ENCODE measurements around the gene CPNE5. TPM values are rescaled to one million over a fixed set of nuclear protein-coding genes. Genes with fewer than 3 reads are reported as not detected.

CPNE5 gene
- total RNA-seq, 4 donors from 2014 or later, result 1.1 to 4.6 (median 2.9) TPM

DNA sequence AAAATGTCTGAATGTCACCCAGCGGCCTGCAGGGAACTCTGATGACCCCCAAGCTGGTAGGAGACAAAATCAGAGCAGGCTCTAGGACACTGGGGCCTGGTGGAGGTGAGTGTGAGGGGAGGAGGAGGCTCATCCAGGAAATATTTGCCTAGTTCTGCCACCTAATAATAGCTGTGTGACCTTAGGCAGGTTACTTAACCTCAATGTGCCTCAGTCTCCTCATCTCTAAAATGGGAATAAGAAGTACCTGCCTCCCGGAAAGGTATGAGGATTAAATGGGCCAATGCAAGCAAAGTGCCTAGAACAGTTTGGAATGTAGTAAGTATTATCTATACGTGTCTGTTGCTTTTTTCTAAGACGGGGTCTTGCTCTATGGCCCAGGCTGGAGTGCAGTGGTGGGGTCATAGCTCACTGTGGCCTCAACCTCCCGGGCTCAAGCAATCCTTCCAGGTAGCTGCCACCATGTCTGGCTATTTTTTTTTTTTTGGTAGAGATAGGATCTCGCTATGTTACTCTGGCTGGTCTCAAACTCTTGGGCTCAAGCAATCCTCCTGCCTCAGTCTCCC lies 81.2 kb downstream of the CPNE5 start:
- intact Hi-C loops (cut with DNase I), result loop anchor here (5.0 to 10.0 kb wide), 3 partner anchors 36 to 333 kb away; no protein-coding TSS in a partner anchor
- TF ChIP-seq, protein P1, sequence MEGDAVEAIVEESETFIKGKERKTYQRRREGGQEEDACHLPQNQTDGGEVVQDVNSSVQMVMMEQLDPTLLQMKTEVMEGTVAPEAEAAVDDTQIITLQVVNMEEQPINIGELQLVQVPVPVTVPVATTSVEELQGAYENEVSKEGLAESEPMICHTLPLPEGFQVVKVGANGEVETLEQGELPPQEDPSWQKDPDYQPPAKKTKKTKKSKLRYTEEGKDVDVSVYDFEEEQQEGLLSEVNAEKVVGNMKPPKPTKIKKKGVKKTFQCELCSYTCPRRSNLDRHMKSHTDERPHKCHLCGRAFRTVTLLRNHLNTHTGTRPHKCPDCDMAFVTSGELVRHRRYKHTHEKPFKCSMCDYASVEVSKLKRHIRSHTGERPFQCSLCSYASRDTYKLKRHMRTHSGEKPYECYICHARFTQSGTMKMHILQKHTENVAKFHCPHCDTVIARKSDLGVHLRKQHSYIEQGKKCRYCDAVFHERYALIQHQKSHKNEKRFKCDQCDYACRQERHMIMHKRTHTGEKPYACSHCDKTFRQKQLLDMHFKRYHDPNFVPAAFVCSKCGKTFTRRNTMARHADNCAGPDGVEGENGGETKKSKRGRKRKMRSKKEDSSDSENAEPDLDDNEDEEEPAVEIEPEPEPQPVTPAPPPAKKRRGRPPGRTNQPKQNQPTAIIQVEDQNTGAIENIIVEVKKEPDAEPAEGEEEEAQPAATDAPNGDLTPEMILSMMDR (IDR thresholded peaks at IDR 0.05), result no peak
- TF ChIP-seq POLR2A (IDR thresholded peaks at IDR 0.05), result no peak

DNA sequence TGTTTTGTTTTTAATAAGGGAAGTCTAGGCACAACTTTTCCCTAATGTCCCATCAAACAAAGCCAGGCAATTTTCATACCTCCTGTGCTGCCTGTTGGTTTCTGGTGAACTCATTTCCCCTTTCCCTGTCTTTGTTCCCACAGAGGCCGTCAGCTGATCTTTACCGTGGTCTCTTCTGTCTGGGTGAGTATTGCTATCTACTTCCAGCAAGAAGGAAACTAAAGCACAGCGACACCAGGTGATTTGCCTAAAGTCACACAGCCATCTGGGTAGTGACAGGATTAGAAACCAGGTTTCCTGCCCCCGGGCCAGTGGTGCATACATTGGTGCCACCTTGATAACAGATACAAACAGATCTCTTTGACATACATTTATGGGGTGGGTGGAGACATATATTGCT lies 82.0 kb downstream of the CPNE5 start:
- Histone ChIP-seq H3K27ac (no peak overlapping the region), H3K4me1 (peaks cover 17 to 19% of the 10 kb centered on the region in 2 donors), H3K4me3 (replicated peaks in 1 of 3) (no peak overlapping the region), H3K36me3 (no peaks in the 10 kb centered on the region), H3K27me3 (no peaks in the 10 kb centered on the region), H3K9me3 (no peaks in the 10 kb centered on the region)
- DNase-seq, result no peak
- WGBS, 2 donors, result 67 to 83% methylated on average over 4 of the region's 4 CpGs
- TF ChIP-seq POLR2A (IDR thresholded peaks at IDR 0.05), result no peak
- TF ChIP-seq, protein P1 (IDR thresholded peaks at IDR 0.05), result no peak
- intact Hi-C loops (cut with DNase I), result loop anchor here (5.0 to 10.0 kb wide), 3 partner anchors 35 to 332 kb away; no protein-coding TSS in a partner anchor

More for the DNA sequence above, 81.2 kb downstream of the CPNE5 start:
- Histone ChIP-seq H3K4me1 (peaks cover 9 to 12% of the 10 kb centered on the region in 2 donors), H3K36me3 (no peaks in the 10 kb centered on the region), H3K4me3 (replicated peaks in 1 of 3) (no peak overlapping the region), H3K9me3 (no peaks in the 10 kb centered on the region), H3K27me3 (no peaks in the 10 kb centered on the region), H3K27ac (no peak overlapping the region)
- DNase-seq, result no peak
- WGBS, 2 donors, result 80 to 97% methylated on average over 6 of the region's 6 CpGs

DNA sequence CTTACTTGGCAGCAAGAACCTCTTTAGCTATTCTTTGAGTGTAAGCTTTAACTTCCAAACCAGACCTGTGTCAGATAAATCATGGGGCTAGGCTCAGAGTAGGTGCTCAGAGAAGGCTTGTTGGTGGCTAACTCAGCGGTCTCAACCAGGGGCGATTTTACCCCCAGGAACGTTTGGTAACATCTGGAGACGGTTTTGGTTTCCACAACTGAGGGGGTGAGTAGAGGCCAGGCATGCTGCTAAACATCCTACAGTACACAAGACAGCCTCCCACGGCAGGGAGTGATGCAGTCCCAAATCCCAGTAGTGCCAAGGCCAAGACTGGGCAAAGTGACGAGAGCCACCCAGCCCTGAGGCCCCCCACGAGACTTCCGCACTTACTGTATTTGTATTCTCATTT lies 82.5 kb downstream of the CPNE5 start:
- H3K9me3 ChIP-seq, result no peaks in the 10 kb centered on the region
- intact Hi-C loops (cut with DNase I), result loop anchor here (5.0 to 10.0 kb wide), 3 partner anchors 34 to 332 kb away; no protein-coding TSS in a partner anchor
- TF ChIP-seq, protein P1 (IDR thresholded peaks at IDR 0.05), result no peak
- no peak for TF ChIP-seq POLR2A (IDR thresholded peaks at IDR 0.05)
- H3K4me1 ChIP-seq, result peaks cover 21 to 23% of the 10 kb centered on the region in 2 donors
- H3K27ac ChIP-seq, result no peak overlapping the region
- no peaks in the 10 kb centered on the region for H3K36me3 ChIP-seq
- 84 to 87% methylated on average over 7 to 8 of the region's 8 CpGs for WGBS, 2 donors
- H3K27me3 ChIP-seq, result no peaks in the 10 kb centered on the region
- no peak overlapping the region for H3K4me3 ChIP-seq (replicated peaks in 1 of 3)
- DNase-seq, result no peak

DNA sequence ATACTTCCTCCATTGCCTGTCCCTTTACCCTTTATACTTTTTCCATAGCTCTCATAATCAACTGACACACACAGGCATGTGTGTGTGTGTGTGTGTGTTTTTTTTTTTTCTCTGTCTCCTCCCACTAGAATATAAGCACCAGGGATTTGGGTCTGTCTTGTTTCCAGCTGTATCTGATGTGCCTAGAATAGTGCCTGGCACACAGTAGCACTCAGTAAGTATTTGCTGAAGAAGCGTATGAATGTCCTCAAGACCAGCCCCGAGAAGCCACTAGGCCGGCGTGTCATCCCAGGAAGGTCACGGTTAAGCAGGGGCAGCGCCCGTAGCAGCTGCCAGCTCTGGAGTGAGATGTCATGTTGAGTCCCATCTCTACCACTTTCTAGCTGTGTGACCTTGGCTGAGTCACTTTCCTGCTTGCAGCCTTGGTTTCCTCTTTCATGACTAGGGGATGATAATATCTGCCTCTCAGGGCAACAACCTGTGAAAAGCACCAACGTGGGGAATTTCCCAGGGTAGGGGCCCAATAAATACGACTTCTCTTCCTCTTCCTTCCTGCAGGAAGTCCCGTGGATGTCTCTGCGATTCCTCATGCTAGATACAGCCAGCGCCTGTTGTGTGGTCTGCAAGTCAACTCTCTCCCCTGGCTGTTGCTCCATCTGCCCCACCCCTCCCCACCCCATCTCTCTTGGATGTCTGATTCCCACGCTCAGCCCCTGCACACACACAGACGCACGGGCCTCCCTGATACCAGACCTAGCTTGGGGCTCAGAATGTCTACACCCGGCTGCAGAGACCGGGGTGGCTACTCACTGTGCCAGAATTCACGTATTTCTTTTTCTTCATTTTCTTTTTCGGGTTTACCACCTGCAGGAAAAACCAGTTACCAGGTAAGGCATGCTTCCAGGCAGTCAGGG lies 83.6 kb downstream of the CPNE5 start:
- intact Hi-C loops (cut with DNase I), result loop anchor here (5.0 to 10.0 kb wide), 3 partner anchors 33 to 331 kb away; no protein-coding TSS in a partner anchor

More for the DNA sequence above, 83.6 kb downstream of the CPNE5 start:
- Histone ChIP-seq H3K27ac (no peak overlapping the region), H3K4me1 (peaks cover 22 to 23% of the 10 kb centered on the region in 2 donors), H3K36me3 (no peaks in the 10 kb centered on the region), H3K27me3 (no peaks in the 10 kb centered on the region), H3K9me3 (no peaks in the 10 kb centered on the region), H3K4me3 (replicated peaks in 1 of 3) (no peak overlapping the region)
- no peak for DNase-seq
- 65 to 80% methylated on average over 19 of the region's 19 CpGs for WGBS, 2 donors
- TF ChIP-seq, protein P1 (IDR thresholded peaks at IDR 0.05), result no peak
- no peak for TF ChIP-seq POLR2A (IDR thresholded peaks at IDR 0.05)

Data from thyroid gland (tissue), 4 donors.